ENCODE measurements around the gene VPS54. TPM values are rescaled to one million over a fixed set of nuclear protein-coding genes. Genes with fewer than 3 reads are reported as not detected.

The VPS54 gene
- polyA plus RNA-seq, 1 donor (not counting 4 experiments of a cell fraction or from before 2014, with no cell fraction given), result 18.2 TPM

DNA sequence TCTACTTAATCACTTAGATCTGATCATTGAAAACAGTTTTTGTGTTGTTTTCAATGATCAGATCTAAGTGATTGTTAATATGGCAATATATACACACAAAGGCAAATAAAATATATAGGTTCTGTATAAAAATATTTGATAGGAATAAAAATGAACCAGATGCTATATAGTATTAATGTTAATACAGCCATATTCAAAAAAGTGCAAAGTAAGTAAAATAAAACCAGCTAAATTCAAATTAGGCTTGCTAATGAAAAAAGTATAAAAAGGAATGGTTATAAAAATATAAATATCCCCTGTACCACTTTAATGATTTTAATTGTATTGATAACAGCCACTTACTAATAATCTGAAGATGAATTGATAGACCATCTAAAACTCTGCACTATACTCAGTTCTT, 38.4 kb downstream of the VPS54 start:
- H3K9me3 ChIP-seq (ENCODE audit: control insufficient read depth, low read depth, low read length), result no peaks in the 10 kb centered on the region
- no peak overlapping the region for H3K9ac ChIP-seq (ENCODE audit: control insufficient read depth, extremely low read depth, insufficient read depth, low read length)
- H3K4me2 ChIP-seq (ENCODE audit: control insufficient read depth, extremely low read depth, insufficient read depth, low read depth, low read length), result no peak overlapping the region
- DNase-seq (ENCODE audit: low read depth, low spot score) (no peak), FAIRE-seq (no peak)
- no peaks in the 10 kb centered on the region for H3K9me1 ChIP-seq (ENCODE audit: control insufficient read depth, extremely low read depth, insufficient read depth, low read length)
- no peaks in the 10 kb centered on the region for H4K20me1 ChIP-seq (ENCODE audit: control insufficient read depth, extremely low read depth, insufficient read depth, low read length)
- no peak overlapping the region for H3K27ac ChIP-seq (ENCODE audit: control insufficient read depth, insufficient read depth, low read length)
- peaks cover 11% of the 10 kb centered on the region for H3K4me1 ChIP-seq (ENCODE audit: control insufficient read depth, extremely low read depth, insufficient read depth, low read length)
- dilution Hi-C loops (cut with MboI; ENCODE audit: extremely low pct_ligation_motif_present, low sequenced_read_pairs), result no loop called here
- peaks cover 4 to 7% of the 10 kb centered on the region in 2 experiments for H3K36me3 ChIP-seq (ENCODE audit: control insufficient read depth in 2 of 2, extremely low read depth in 1 of 2, insufficient read depth in 2 of 2, low read length in 2 of 2)
- no peaks in the 10 kb centered on the region for H3K79me2 ChIP-seq (ENCODE audit: control insufficient read depth, insufficient read depth, low read length)
- no peaks in the 10 kb centered on the region for H3K27me3 ChIP-seq (ENCODE audit: control insufficient read depth, extremely low read depth, insufficient read depth, low read length)
- no peak for TF ChIP-seq EZH2 (IDR thresholded peaks at IDR 0.05; ENCODE audit: low read length)
- TF ChIP-seq, protein P1, sequence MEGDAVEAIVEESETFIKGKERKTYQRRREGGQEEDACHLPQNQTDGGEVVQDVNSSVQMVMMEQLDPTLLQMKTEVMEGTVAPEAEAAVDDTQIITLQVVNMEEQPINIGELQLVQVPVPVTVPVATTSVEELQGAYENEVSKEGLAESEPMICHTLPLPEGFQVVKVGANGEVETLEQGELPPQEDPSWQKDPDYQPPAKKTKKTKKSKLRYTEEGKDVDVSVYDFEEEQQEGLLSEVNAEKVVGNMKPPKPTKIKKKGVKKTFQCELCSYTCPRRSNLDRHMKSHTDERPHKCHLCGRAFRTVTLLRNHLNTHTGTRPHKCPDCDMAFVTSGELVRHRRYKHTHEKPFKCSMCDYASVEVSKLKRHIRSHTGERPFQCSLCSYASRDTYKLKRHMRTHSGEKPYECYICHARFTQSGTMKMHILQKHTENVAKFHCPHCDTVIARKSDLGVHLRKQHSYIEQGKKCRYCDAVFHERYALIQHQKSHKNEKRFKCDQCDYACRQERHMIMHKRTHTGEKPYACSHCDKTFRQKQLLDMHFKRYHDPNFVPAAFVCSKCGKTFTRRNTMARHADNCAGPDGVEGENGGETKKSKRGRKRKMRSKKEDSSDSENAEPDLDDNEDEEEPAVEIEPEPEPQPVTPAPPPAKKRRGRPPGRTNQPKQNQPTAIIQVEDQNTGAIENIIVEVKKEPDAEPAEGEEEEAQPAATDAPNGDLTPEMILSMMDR (optimal IDR thresholded peaks at IDR 0.05 in 1 of 3, IDR thresholded peaks at IDR 0.05 in 1 of 3, conservative IDR thresholded peaks at IDR 0.05 in 1 of 3; ENCODE audit: extremely low read depth in 1 of 3, insufficient read depth in 2 of 3, low read length in 3 of 3), result no peak
- no peak overlapping the region for H2AFZ ChIP-seq (ENCODE audit: control insufficient read depth, low read length)
- H3K4me3 ChIP-seq (ENCODE audit: control insufficient read depth in 2 of 3, extremely low read depth in 1 of 3, insufficient read depth in 2 of 3, low read depth in 1 of 3, low read length in 3 of 3), result no peak overlapping the region

- Histone ChIP-seq H2AFZ (ENCODE audit: control insufficient read depth, low read length) (no peak overlapping the region), H3K27ac (ENCODE audit: control insufficient read depth, insufficient read depth, low read length) (no peak overlapping the region), H3K36me3 (ENCODE audit: control insufficient read depth in 2 of 2, extremely low read depth in 1 of 2, insufficient read depth in 2 of 2, low read length in 2 of 2) (peaks cover 4 to 9% of the 10 kb centered on the region in 2 experiments), H3K9me1 (ENCODE audit: control insufficient read depth, extremely low read depth, insufficient read depth, low read length) (no peaks in the 10 kb centered on the region), H3K4me2 (ENCODE audit: control insufficient read depth, extremely low read depth, insufficient read depth, low read depth, low read length) (no peak overlapping the region), H4K20me1 (ENCODE audit: control insufficient read depth, extremely low read depth, insufficient read depth, low read length) (no peaks in the 10 kb centered on the region), H3K79me2 (ENCODE audit: control insufficient read depth, insufficient read depth, low read length) (no peaks in the 10 kb centered on the region), H3K9ac (ENCODE audit: control insufficient read depth, extremely low read depth, insufficient read depth, low read length) (no peak overlapping the region), H3K27me3 (ENCODE audit: control insufficient read depth, extremely low read depth, insufficient read depth, low read length) (no peaks in the 10 kb centered on the region), H3K4me3 (ENCODE audit: control insufficient read depth in 2 of 3, extremely low read depth in 1 of 3, insufficient read depth in 2 of 3, low read depth in 1 of 3, low read length in 3 of 3) (no peak overlapping the region), H3K4me1 (ENCODE audit: control insufficient read depth, extremely low read depth, insufficient read depth, low read length) (peaks cover 9% of the 10 kb centered on the region), H3K9me3 (ENCODE audit: control insufficient read depth, low read depth, low read length) (no peaks in the 10 kb centered on the region)
- DNase-seq (ENCODE audit: low read depth, low spot score), result no peak
- FAIRE-seq, result no peak
- dilution Hi-C loops (cut with MboI; ENCODE audit: extremely low pct_ligation_motif_present, low sequenced_read_pairs), result no loop called here
- TF ChIP-seq EZH2 (IDR thresholded peaks at IDR 0.05; ENCODE audit: low read length), result no peak
- TF ChIP-seq, protein P1 (optimal IDR thresholded peaks at IDR 0.05 in 1 of 3, IDR thresholded peaks at IDR 0.05 in 1 of 3, conservative IDR thresholded peaks at IDR 0.05 in 1 of 3; ENCODE audit: extremely low read depth in 1 of 3, insufficient read depth in 2 of 3, low read length in 3 of 3), result no peak
Measured at GRCh38 chr2:63977904-63978303, 41.3 kb downstream of the VPS54 start.
